WTC11 (cell line): ENCODE data around the gene PLSCR5. TPM values are rescaled to one million over a fixed set of nuclear protein-coding genes. Genes with fewer than 3 reads are reported as not detected.

Source experiments
- ATAC-seq: fragments of 200-7000 bp; cut with Tn5 transposase; 2 replicates; pipeline ENCODE4 v1.10.0; 2021; ENCODE audit warnings: mild to moderate bottlenecking, moderate library complexity
- CTCF ChIA-PET: fragments of 300-600 bp; sonication (Branson Sonifier 250); formaldehyde crosslinking; loops from one replicate; lab custom pipeline; 2021; ENCODE audit warnings: antibody characterized with exemption; lab: Charles Lee
- POLR2A ChIA-PET: fragments of 350-600 bp; sonication (Branson Sonifier 250); formaldehyde crosslinking; loops from one replicate; lab custom pipeline; 2021; ENCODE audit warnings: antibody characterized with exemption; lab: Charles Lee
- DNase-seq: peaks from one replicate; pipeline ENCODE4 v3.0.0; 2021; ENCODE audit warnings: low spot score
- H3K27ac Mint-ChIP-seq: 2 replicates; pipeline ENCODE4 v1.8.0; 2021; ENCODE audit warnings: mixed read lengths
- H3K27me3 Mint-ChIP-seq: 2 replicates; pipeline ENCODE4 v1.8.0; 2021; ENCODE audit warnings: low read depth, mild to moderate bottlenecking, moderate library complexity, mixed read lengths
- H3K36me3 Mint-ChIP-seq: 2 replicates; pipeline ENCODE4 v1.8.0; 2021; ENCODE audit warnings: mixed read lengths
- H3K4me1 Mint-ChIP-seq: 2 replicates; pipeline ENCODE4 v1.8.0; 2022; ENCODE audit warnings: mixed read lengths
- H3K4me3 Mint-ChIP-seq: 2 replicates; pipeline ENCODE4 v1.8.0; 2021; ENCODE audit warnings: mild to moderate bottlenecking, moderate library complexity, mixed read lengths
- H3K9me3 Mint-ChIP-seq: 2 replicates; pipeline ENCODE4 v1.8.0; 2021; ENCODE audit warnings: mixed read lengths
- ATF3 ChIP-seq: sonication (generic); formaldehyde crosslinking; conservative IDR thresholded peaks from 2 replicates; pipeline ENCODE4 v1.8.1; 2022; ENCODE audit warnings: mild to moderate bottlenecking, missing genetic modification reagents
- ATF6 ChIP-seq: sonication (generic); formaldehyde crosslinking; IDR thresholded peaks from 2 replicates; pipeline ENCODE4 v1.8.1; 2023; ENCODE audit warnings: mild to moderate bottlenecking, missing genetic modification reagents
- CTCF ChIP-seq: fragments of 200-600 bp; IDR thresholded peaks from 2 replicates; pipeline ENCODE4 v1.8.0; 2022; ENCODE audit warnings: antibody characterized with exemption
- E2F4 ChIP-seq: sonication (generic); formaldehyde crosslinking; IDR thresholded peaks from 2 replicates; pipeline ENCODE4 v1.8.1; 2022; ENCODE audit warnings: low read depth, mild to moderate bottlenecking, moderate library complexity, missing genetic modification reagents, borderline replicate concordance
- ESRRA ChIP-seq: sonication (generic); formaldehyde crosslinking; IDR thresholded peaks from 2 replicates; pipeline ENCODE4 v1.8.1; 2022; ENCODE audit warnings: mild to moderate bottlenecking, missing genetic modification reagents, borderline replicate concordance
- HMGA2 ChIP-seq: fragments of 250-450 bp; sonication (Bioruptor Pico); IDR thresholded peaks from 2 replicates; pipeline ENCODE4 v1.4.0; 2021; ENCODE audit warnings: mild to moderate bottlenecking, moderate library complexity
- MAX ChIP-seq: sonication (generic); formaldehyde crosslinking; IDR thresholded peaks from 2 replicates; pipeline ENCODE4 v1.8.0; 2022; ENCODE audit warnings: mild to moderate bottlenecking, missing genetic modification reagents
- PRRX2 ChIP-seq: fragments of 250-450 bp; sonication (Bioruptor Pico); IDR thresholded peaks from 2 replicates; pipeline ENCODE4 v1.8.0; 2021; ENCODE audit warnings: mild to moderate bottlenecking
- SMAD3 ChIP-seq: sonication (generic); formaldehyde crosslinking; IDR thresholded peaks from 2 replicates; pipeline ENCODE4 v1.8.0; 2022; ENCODE audit warnings: missing genetic modification reagents, mild to moderate bottlenecking, borderline replicate concordance
- STAT6 ChIP-seq: sonication (generic); formaldehyde crosslinking; conservative IDR thresholded peaks from 2 replicates; pipeline ENCODE4 v1.8.1; 2023; ENCODE audit warnings: mild to moderate bottlenecking, low read depth, missing genetic modification reagents, moderate library complexity
- USF1 ChIP-seq: sonication (generic); formaldehyde crosslinking; IDR thresholded peaks from 2 replicates; pipeline ENCODE4 v1.8.0; 2022; ENCODE audit warnings: mild to moderate bottlenecking, missing genetic modification reagents
- USF2 ChIP-seq: sonication (generic); formaldehyde crosslinking; IDR thresholded peaks from 2 replicates; pipeline ENCODE4 v1.8.1; 2023; ENCODE audit warnings: mild to moderate bottlenecking, missing genetic modification reagents, moderate library complexity
- ZBTB43 ChIP-seq: sonication (generic); formaldehyde crosslinking; IDR thresholded peaks from 2 replicates; pipeline ENCODE4 v1.8.1; 2023; ENCODE audit warnings: mild to moderate bottlenecking, missing genetic modification reagents
- ZSCAN18 ChIP-seq: fragments of 250-450 bp; sonication (Bioruptor Pico); IDR thresholded peaks from 2 replicates; pipeline ENCODE4 v2.1.2; 2022; ENCODE audit warnings: mild to moderate bottlenecking, moderate library complexity
- total RNA-seq: library from RNA; stranded (reverse); gene quantifications from 3 replicates; pipeline ENCODE4 v1.2.3, GENCODE V29; 2021

PLSCR5 gene
- total RNA-seq, 1 experiment from 2014 or later, result not detected

GRCh38 chr3:146589899-146590508, 15.1 kb downstream of the PLSCR5 start (continued):
- TF ChIP-seq ATF6 (CRISPR knock-in tag) (no peak), HMGA2 (CRISPR knock-in tag) (no peak), ZBTB43 (CRISPR knock-in tag) (no peak), SMAD3 (CRISPR knock-in tag) (no peak)
- TF ChIP-seq, all 79 proteins: peak for 0

- H3K4me1 Mint-ChIP-seq, result peaks cover 40% of the 10 kb centered on the region
- no peak overlapping the region for H3K4me3 Mint-ChIP-seq
- DNase-seq (no peak), ATAC-seq (peak; percentile 71)
- ChIA-PET CTCF (no interaction called here), POLR2A (no interaction called here)
- H3K27ac Mint-ChIP-seq, result peak overlapping the region; percentile 50; the same call in 1 of the 2 replicates
- TF ChIP-seq USF2 (CRISPR knock-in tag), result no peak
- no peak for TF ChIP-seq ATF3 (CRISPR knock-in tag)
- TF ChIP-seq ESRRA, result no peak
- H3K27me3 Mint-ChIP-seq, result no peaks in the 10 kb centered on the region
- peaks cover 36% of the 10 kb centered on the region for H3K9me3 Mint-ChIP-seq
- H3K36me3 Mint-ChIP-seq, result peaks cover 35% of the 10 kb centered on the region
Measured at GRCh38 chr3:146585156-146585555, 20.0 kb downstream of the PLSCR5 start.

- Mint-ChIP-seq H3K27ac (peak overlapping the region; percentile 13; the same call in 1 of the 2 replicates), H3K36me3 (peaks cover 35% of the 10 kb centered on the region), H3K4me1 (peaks cover 39% of the 10 kb centered on the region), H3K27me3 (no peaks in the 10 kb centered on the region), H3K4me3 (no peak overlapping the region), H3K9me3 (peaks cover 36% of the 10 kb centered on the region)
- no peak for ATAC-seq
- TF ChIP-seq ZSCAN18 (CRISPR knock-in tag) (no peak), E2F4 (CRISPR knock-in tag) (no peak), ESRRA (no peak)
- DNase-seq, result no peak
- ChIA-PET CTCF (no interaction called here), POLR2A (no interaction called here)
Measured at GRCh38 chr3:146581951-146582467, 23.1 kb downstream of the PLSCR5 start.

- POLR2A ChIA-PET, result interaction anchor here (0.7 kb wide), 1 partner anchor 330 kb away, joined by 4 read pairs; the partner anchor contains the start of gene PLSCR4
- peaks cover 36% of the 10 kb centered on the region for H3K9me3 Mint-ChIP-seq
- peaks cover 36% of the 10 kb centered on the region for H3K4me1 Mint-ChIP-seq
- no peak overlapping the region for H3K4me3 Mint-ChIP-seq
- no peaks in the 10 kb centered on the region for H3K27me3 Mint-ChIP-seq
- ATAC-seq (no peak), DNase-seq (no peak)
- CTCF ChIA-PET, result interaction anchor here (1.1 kb wide), 1 partner anchor 392 kb away, joined by 4 read pairs; no protein-coding TSS in a partner anchor
- no peak overlapping the region for H3K27ac Mint-ChIP-seq
- peaks cover 35% of the 10 kb centered on the region for H3K36me3 Mint-ChIP-seq
- no peak for TF ChIP-seq CTCF
- TF ChIP-seq PRRX2, result no peak
- no peak for TF ChIP-seq STAT6 (CRISPR knock-in tag)
- no peak for TF ChIP-seq USF1 (CRISPR knock-in tag)
- TF ChIP-seq MAX, result no peak
Measured at GRCh38 chr3:146581080-146581601, 24.0 kb downstream of the PLSCR5 start.
